ENCODE results near the gene NF2. TPM values are rescaled to one million over a fixed set of nuclear protein-coding genes. Genes with fewer than 3 reads are reported as not detected.

The NF2 gene
- total RNA-seq, 1 donor from 2014 or later = 110 TPM

DNA sequence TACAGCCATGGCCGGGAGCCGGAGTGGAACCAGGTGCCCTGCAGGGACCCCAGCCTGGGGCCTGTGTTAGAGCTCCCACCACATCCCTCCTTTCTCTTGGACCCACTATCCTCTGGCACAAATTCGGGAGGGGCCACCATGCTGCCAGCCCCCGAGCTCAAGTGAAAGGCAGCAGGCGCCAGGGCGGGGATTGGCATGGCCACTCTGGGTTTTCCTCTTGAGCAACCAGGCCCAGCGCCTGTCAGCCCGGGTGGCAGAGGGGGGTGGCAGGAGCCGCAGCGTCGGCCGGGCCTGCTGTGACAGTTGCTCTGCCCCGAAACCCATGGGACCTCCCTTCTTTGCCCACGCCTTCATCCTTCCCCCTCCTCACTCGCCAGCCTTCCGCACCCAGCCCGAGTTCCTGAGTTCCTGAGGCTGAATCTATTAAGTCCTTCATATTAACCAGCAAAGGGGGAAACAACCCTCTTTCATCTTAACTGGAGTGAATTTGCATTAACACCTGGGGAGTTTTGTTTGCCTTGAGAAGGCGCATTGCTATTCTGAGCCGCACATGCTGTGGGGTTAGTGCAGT is 99.6 kb downstream of the NF2 start:
- Histone ChIP-seq H3K36me3 (ENCODE audit: control insufficient read depth, insufficient read depth, low read length) (no peaks in the 10 kb centered on the region), H3K4me3 (ENCODE audit: low read depth, low read length) (no peak overlapping the region), H3K27me3 (ENCODE audit: control insufficient read depth, insufficient read depth, low read length) (peaks cover 23% of the 10 kb centered on the region)
- DNase-seq (ENCODE audit: low read depth) = no peak
- TF ChIP-seq, protein P1, sequence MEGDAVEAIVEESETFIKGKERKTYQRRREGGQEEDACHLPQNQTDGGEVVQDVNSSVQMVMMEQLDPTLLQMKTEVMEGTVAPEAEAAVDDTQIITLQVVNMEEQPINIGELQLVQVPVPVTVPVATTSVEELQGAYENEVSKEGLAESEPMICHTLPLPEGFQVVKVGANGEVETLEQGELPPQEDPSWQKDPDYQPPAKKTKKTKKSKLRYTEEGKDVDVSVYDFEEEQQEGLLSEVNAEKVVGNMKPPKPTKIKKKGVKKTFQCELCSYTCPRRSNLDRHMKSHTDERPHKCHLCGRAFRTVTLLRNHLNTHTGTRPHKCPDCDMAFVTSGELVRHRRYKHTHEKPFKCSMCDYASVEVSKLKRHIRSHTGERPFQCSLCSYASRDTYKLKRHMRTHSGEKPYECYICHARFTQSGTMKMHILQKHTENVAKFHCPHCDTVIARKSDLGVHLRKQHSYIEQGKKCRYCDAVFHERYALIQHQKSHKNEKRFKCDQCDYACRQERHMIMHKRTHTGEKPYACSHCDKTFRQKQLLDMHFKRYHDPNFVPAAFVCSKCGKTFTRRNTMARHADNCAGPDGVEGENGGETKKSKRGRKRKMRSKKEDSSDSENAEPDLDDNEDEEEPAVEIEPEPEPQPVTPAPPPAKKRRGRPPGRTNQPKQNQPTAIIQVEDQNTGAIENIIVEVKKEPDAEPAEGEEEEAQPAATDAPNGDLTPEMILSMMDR (IDR thresholded peaks at IDR 0.05; ENCODE audit: insufficient read depth, low read length, poor library complexity, severe bottlenecking) = no peak

DNA sequence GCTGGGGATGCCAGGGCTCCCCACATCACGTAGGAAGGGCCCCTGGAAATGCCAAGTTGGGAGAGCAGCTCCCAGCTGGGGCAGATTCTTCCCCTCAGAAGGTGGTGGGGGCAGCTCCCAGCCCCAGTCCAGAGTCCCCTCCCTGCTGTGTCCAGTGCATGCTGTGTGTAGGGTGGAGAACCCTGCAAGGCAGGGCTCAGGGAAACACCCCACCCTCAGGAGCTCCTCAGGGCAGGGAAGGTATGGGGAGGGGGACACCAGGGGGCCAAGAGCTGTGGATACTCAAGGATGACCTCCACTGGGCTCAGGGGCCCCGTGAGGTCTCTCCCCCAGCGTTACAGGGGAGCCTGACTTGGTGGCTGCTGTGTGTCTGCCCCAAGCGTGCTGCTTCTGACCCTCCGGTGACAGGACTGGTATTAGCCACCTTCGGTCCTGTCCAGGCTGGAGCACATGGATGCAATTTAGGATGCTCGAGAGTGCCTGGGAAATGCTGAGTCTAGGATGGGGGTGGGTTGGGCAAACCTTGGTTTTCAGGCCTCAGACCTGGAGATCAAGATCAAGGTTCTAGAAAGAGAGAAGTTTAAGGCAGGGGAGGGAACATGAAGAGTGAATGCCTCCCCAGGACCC is 100.2 kb downstream of the NF2 start:
- Histone ChIP-seq H3K27me3 (ENCODE audit: control insufficient read depth, insufficient read depth, low read length) (peaks cover 26% of the 10 kb centered on the region), H3K36me3 (ENCODE audit: control insufficient read depth, insufficient read depth, low read length) (no peaks in the 10 kb centered on the region), H3K4me3 (ENCODE audit: low read depth, low read length) (no peak overlapping the region)
- TF ChIP-seq, protein P1 (IDR thresholded peaks at IDR 0.05; ENCODE audit: insufficient read depth, low read length, poor library complexity, severe bottlenecking) = no peak
- no peak for DNase-seq (ENCODE audit: low read depth)

DNA sequence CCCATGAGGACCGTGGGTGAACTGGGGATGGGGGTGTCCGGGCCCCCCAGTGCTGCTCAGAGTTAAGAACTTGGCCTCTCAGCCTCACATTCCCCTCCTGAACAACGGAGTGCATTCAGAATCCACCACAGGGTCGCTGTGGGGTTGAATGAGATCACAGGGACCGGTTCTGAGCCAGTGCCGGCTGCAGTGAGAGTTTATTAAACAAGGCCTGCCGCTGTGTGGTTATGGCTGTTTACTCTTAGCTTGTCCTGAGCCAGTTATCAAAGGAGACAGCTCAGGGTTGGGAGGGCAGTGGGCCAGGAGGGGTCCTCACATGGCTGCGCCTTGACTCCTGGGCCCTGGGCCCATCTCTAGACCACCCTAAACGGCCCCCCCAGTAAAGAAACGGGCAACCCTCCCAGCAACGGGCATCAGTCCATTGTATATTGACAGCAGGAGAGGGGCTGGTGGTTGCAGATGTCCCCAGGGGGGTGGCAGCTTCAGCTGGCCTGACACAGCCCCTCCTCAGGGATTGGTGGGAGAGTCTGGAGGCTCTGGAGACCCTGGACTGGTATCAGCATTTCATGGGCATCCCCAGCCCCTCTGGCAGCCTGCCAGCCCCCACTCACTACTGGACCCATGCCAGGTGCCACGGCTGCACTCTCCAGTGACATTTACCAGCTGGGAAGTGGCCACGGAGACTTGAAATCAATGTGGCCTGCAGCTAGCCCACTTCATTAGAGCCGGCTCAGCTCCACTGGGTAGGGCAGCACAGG is 101.3 kb downstream of the NF2 start:
- TF ChIP-seq, protein P1 (IDR thresholded peaks at IDR 0.05; ENCODE audit: insufficient read depth, low read length, poor library complexity, severe bottlenecking) = no peak
- H3K4me3 ChIP-seq (ENCODE audit: low read depth, low read length) = no peak overlapping the region
- no peaks in the 10 kb centered on the region for H3K36me3 ChIP-seq (ENCODE audit: control insufficient read depth, insufficient read depth, low read length)
- DNase-seq (ENCODE audit: low read depth) = no peak
- peaks cover 33% of the 10 kb centered on the region for H3K27me3 ChIP-seq (ENCODE audit: control insufficient read depth, insufficient read depth, low read length)

DNA sequence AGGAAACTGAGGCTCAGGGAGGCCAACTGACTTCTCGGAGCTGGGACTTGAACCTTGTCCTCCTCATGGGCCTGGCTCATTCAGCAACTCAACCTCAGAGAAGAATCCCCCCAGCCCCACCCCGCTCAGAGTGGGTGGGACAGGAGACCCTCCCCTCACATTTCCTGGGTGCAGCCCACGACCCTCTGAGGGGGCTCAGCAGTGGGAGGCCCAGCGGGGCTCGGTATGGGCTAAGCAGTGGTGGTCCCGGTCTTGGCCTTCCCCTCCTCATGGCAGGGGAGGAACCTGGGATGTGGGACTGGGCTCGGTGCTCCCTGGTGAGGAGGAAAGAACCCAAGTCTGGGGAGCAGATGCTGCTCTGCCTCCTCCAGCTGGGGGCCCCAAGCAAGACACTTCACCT is 102.2 kb downstream of the NF2 start:
- H3K4me3 ChIP-seq (ENCODE audit: low read depth, low read length) = no peak overlapping the region
- no peaks in the 10 kb centered on the region for H3K36me3 ChIP-seq (ENCODE audit: control insufficient read depth, insufficient read depth, low read length)
- TF ChIP-seq, protein P1 (IDR thresholded peaks at IDR 0.05; ENCODE audit: insufficient read depth, low read length, poor library complexity, severe bottlenecking) = no peak
- DNase-seq (ENCODE audit: low read depth) = no peak
- peaks cover 33% of the 10 kb centered on the region for H3K27me3 ChIP-seq (ENCODE audit: control insufficient read depth, insufficient read depth, low read length)

DNA sequence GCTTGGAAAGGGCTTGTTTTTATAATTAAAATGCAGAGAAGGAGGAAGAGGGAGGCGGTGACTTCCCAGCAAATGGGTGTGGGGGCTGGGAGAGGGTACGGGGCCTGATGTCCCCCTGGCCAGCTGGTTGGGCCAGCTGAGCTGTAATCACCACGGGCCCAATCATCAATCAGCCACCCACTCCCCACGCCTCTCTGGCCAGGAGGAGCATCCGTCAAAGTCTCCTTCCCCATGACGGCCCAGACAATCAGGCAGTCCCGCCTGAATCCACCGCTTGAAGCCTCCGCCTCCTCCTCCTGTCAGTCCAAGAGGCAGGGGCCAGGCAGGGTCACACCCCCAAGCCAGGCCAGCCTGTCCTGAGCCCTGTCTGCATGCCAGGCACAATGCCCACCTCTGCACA is 103.1 kb downstream of the NF2 start:
- peaks cover 36% of the 10 kb centered on the region for H3K27me3 ChIP-seq (ENCODE audit: control insufficient read depth, insufficient read depth, low read length)
- no peaks in the 10 kb centered on the region for H3K36me3 ChIP-seq (ENCODE audit: control insufficient read depth, insufficient read depth, low read length)
- no peak overlapping the region for H3K4me3 ChIP-seq (ENCODE audit: low read depth, low read length)
- no peak for DNase-seq (ENCODE audit: low read depth)
- TF ChIP-seq, protein P1 (IDR thresholded peaks at IDR 0.05; ENCODE audit: insufficient read depth, low read length, poor library complexity, severe bottlenecking) = no peak
